SIG-M5 treated with dmso at 0.1 percent for 504 hours (cell line): ENCODE measurements around the gene SLC5A10.

Experiments
- DNase-seq: peaks from one replicate; lab custom pipeline; 2025; ENCODE audit not compliant: unreplicated experiment; lab: John Stamatoyannopoulos, UW

Gene SLC5A10

GRCh38 chr17:18963126-18964017 lies 11.4 kb downstream of the SLC5A10 start:
- DNase-seq = no peak

GRCh38 chr17:18964018-18964351 lies 12.0 kb downstream of the SLC5A10 start:
- no peak for DNase-seq

GRCh38 chr17:18964550-18964949 lies 12.6 kb downstream of the SLC5A10 start:
- DNase-seq = no peak

- DNase-seq = no peak
These were observed 13.7 kb downstream of the SLC5A10 start for GRCh38 chr17:18965530-18966236.

GRCh38 chr17:18966831-18967624 lies 15.1 kb downstream of the SLC5A10 start:
- no peak for DNase-seq

GRCh38 chr17:18967916-18968315 lies 16.0 kb downstream of the SLC5A10 start:
- DNase-seq = no peak

GRCh38 chr17:18968345-18968744 lies 16.4 kb downstream of the SLC5A10 start:
- no peak for DNase-seq

GRCh38 chr17:18968945-18969887 lies 17.3 kb downstream of the SLC5A10 start:
- no peak for DNase-seq

GRCh38 chr17:18970582-18971480 lies 18.9 kb downstream of the SLC5A10 start:
- no peak for DNase-seq

- DNase-seq = no peak
These were observed 19.8 kb downstream of the SLC5A10 start for GRCh38 chr17:18971801-18972200.

GRCh38 chr17:18974407-18975149 lies 22.6 kb downstream of the SLC5A10 start:
- no peak for DNase-seq

GRCh38 chr17:18975597-18975996 lies 23.6 kb downstream of the SLC5A10 start:
- no peak for DNase-seq

GRCh38 chr17:18976201-18976600 lies 24.2 kb downstream of the SLC5A10 start:
- no peak for DNase-seq

GRCh38 chr17:18977021-18977420 lies 25.1 kb downstream of the SLC5A10 start:
- DNase-seq = no peak

GRCh38 chr17:18977646-18978045 lies 25.7 kb downstream of the SLC5A10 start:
- no peak for DNase-seq

- no peak for DNase-seq
These were observed 26.1 kb downstream of the SLC5A10 start for GRCh38 chr17:18978050-18978449.

GRCh38 chr17:18978655-18979054 lies 26.7 kb downstream of the SLC5A10 start:
- DNase-seq = no peak

GRCh38 chr17:18980682-18981334 lies 28.8 kb downstream of the SLC5A10 start:
- DNase-seq = no peak
